GM12891 (cell line): ENCODE results near the gene HELZ2.
A peak's percentile ranks its signal among the peaks of the same experiment; 100 is the strongest.

Experiments used
- DNase-seq: peaks from one replicate; pipeline ENCODE4 v3.0.0; 2011; ENCODE audit warnings: low spot score; ENCODE audit not compliant: insufficient read length
- FAIRE-seq: peaks from 2 replicates; lab custom pipeline; 2011; peaks lifted over from hg19 to GRCh38; lab: Jason Lieb, UNC
- PAX5 ChIP-seq: IDR thresholded peaks from 2 replicates; pipeline ENCODE4 v1.6.1; 2011; ENCODE audit warnings: low read length, moderate library complexity, mild to moderate bottlenecking; ENCODE audit not compliant: insufficient read depth, severe bottlenecking
- POLR2A ChIP-seq: IDR thresholded peaks from 2 replicates; pipeline ENCODE4 v1.6.1; 2011; ENCODE audit warnings: low read depth, low read length, control low read depth
- POLR2AphosphoS5 ChIP-seq: IDR thresholded peaks from 2 replicates; pipeline ENCODE4 v1.6.1; 2011; ENCODE audit warnings: low read depth, low read length, control low read depth
- POU2F2 ChIP-seq: IDR thresholded peaks from 2 replicates; pipeline ENCODE4 v1.6.1; 2011; ENCODE audit warnings: low read depth, mild to moderate bottlenecking, control low read depth, low read length, moderate library complexity
- SPI1 ChIP-seq: IDR thresholded peaks from 2 replicates; pipeline ENCODE4 v1.6.1; 2011; ENCODE audit warnings: low read depth, low read length, control low read depth
- TAF1 ChIP-seq: IDR thresholded peaks from 2 replicates; pipeline ENCODE4 v1.6.1; 2011; ENCODE audit warnings: low read depth, low read length, control low read depth

HELZ2 gene

GRCh38 chr20:63549019-63549418 lies 25.0 kb downstream of the HELZ2 start:
- DNase-seq (no peak), FAIRE-seq (no peak)
- no peak for TF ChIP-seq POLR2AphosphoS5
- TF ChIP-seq POLR2A: no peak
- TF ChIP-seq PAX5: no peak
- no peak for TF ChIP-seq SPI1

- DNase-seq (no peak), FAIRE-seq (no peak)
- TF ChIP-seq PAX5 (no peak), SPI1 (no peak), TAF1 (no peak), POLR2A (no peak), POLR2AphosphoS5 (no peak), POU2F2 (no peak)
These were observed 25.5 kb downstream of the HELZ2 start for GRCh38 chr20:63548542-63548941.

GRCh38 chr20:63547725-63548480 lies 26.1 kb downstream of the HELZ2 start, which contains the start of gene SRMS:
Gene SRMS, minus strand, starts transcription at chr20:63547749. Its CDS starts 286 bp downstream, at chr20:63547463.
- FAIRE-seq (no peak), DNase-seq (no peak)
- TF ChIP-seq TAF1 (no peak), SPI1 (no peak), POU2F2 (no peak), POLR2A (no peak), POLR2AphosphoS5 (no peak), PAX5 (no peak)

- DNase-seq: no peak
- FAIRE-seq: no peak
- TF ChIP-seq POU2F2: no peak
- TF ChIP-seq POLR2AphosphoS5: no peak
- no peak for TF ChIP-seq TAF1
- TF ChIP-seq SPI1: no peak
- no peak for TF ChIP-seq POLR2A
- TF ChIP-seq PAX5: no peak
These were observed 26.9 kb downstream of the HELZ2 start for GRCh38 chr20:63546956-63547724.

- FAIRE-seq (no peak), DNase-seq (no peak)
- no peak for TF ChIP-seq POU2F2
- no peak for TF ChIP-seq POLR2AphosphoS5
- TF ChIP-seq TAF1: no peak
- TF ChIP-seq SPI1: no peak
- TF ChIP-seq PAX5: no peak
- no peak for TF ChIP-seq POLR2A
These were observed 27.6 kb downstream of the HELZ2 start for GRCh38 chr20:63546256-63546955.

- DNase-seq: no peak
- TF ChIP-seq TAF1: no peak
- TF ChIP-seq POLR2A: no peak
- TF ChIP-seq POU2F2: no peak
- no peak for TF ChIP-seq PAX5
- no peak for TF ChIP-seq POLR2AphosphoS5
- TF ChIP-seq SPI1: no peak
- peak; percentile 57 for FAIRE-seq
These were observed 28.2 kb downstream of the HELZ2 start for GRCh38 chr20:63545814-63546213.

- FAIRE-seq: no peak
- no peak for DNase-seq
- TF ChIP-seq POLR2AphosphoS5 (no peak), TAF1 (no peak), PAX5 (no peak), SPI1 (no peak), POU2F2 (no peak), POLR2A (no peak)
These were observed 29.0 kb downstream of the HELZ2 start for GRCh38 chr20:63544958-63545516.

GRCh38 chr20:63544241-63544957 lies 29.6 kb downstream of the HELZ2 start:
- FAIRE-seq (no peak), DNase-seq (no peak)
- no peak for TF ChIP-seq POLR2A
- TF ChIP-seq POLR2AphosphoS5: no peak
- TF ChIP-seq PAX5: no peak
- no peak for TF ChIP-seq TAF1
- TF ChIP-seq POU2F2: no peak
- no peak for TF ChIP-seq SPI1

- DNase-seq: no peak
- TF ChIP-seq PAX5: no peak
- TF ChIP-seq TAF1: no peak
- TF ChIP-seq POLR2A: no peak
- TF ChIP-seq POLR2AphosphoS5: no peak
- TF ChIP-seq SPI1: no peak
- TF ChIP-seq POU2F2: no peak
- peak; percentile 74 for FAIRE-seq
These were observed 30.3 kb downstream of the HELZ2 start for GRCh38 chr20:63543733-63544132.

GRCh38 chr20:63543131-63543530 lies 30.9 kb downstream of the HELZ2 start:
- DNase-seq (no peak), FAIRE-seq (no peak)
- no peak for TF ChIP-seq TAF1
- no peak for TF ChIP-seq PAX5
- no peak for TF ChIP-seq SPI1
- no peak for TF ChIP-seq POU2F2
- TF ChIP-seq POLR2AphosphoS5: no peak
- TF ChIP-seq POLR2A: no peak
